ENCODE measurements around the gene USH2A.

USH2A gene

DNA sequence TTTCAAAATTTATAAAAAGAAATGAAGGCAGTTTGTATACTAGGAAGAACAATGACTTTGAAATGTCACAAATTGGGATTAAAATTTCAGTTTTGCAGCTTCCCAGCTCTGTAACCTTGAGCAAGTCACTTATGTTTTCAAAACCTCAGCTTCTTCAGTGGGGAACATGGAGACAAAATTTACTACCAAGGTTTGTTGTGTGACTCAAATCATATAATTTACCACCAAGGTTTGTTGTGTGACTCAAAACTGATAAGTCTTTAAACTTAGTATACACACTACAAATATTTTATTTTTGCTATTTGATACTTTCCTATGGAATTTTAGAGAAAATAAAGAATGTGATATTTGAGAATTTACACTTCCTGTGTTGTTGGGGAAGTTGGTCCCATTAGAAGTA, 636.3 kb downstream of the USH2A start:
- DNase-seq (ENCODE audit: low read depth, low spot score) = no peak

DNA sequence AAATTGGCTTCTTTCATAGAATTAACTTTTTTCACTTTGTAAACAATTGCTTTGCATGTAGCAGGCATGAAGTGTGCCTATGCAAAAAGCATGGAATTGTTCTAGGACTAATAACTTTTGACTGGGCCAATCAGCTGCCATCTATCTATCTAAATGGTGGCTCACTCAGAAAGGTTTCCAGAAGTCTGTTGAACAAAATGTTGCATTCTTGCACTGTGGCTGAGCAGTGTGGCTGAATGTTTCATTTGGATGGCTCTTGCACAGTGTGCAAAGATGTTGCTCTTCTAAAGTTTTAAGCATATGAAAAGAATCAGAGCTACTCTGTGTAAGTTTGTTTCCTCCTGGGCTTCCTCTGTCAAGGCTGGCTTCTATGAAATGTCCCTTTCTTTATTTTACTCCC, 642.6 kb downstream of the USH2A start:
- no peak for DNase-seq (ENCODE audit: low read depth, low spot score)

DNA sequence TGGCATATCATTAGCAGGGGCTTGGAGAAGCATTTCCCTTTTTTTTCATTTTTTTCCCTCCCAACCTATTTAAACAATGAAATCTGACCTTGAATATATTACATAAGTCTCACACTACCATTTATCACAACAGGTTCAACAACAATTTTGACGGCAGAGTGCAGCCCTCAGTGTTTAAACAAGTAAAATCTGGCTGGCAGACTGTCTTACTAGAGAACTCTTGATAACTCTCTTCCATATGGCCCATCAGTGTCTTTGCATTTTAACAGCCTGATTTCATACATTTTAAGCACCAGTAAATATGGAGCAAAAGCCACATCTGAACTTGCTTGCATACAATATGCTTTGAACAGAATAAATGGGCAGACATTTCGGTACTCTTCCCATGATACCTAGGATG, 643.1 kb downstream of the USH2A start:
- no peak for DNase-seq (ENCODE audit: low read depth, low spot score)

DNA sequence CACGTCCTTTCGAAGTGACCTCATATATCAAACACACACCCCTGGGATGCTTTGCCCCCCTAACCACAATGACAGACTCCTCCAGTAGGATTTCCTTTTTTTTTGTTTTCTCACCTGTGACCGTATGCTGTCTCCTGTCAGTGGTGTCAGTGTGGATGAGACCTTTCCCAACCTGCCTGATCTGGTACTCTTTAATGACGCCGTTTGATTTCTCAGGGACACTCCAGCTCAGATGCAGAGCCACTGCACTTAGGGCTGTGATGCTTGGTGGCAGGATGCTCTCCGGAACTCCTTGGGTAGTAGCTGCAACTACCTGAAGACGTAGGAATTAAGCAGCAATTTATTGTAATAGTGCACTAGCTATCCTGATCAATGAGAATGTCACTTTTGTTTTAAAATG, 643.5 kb downstream of the USH2A start:
- no peak for DNase-seq (ENCODE audit: low read depth, low spot score)

DNA sequence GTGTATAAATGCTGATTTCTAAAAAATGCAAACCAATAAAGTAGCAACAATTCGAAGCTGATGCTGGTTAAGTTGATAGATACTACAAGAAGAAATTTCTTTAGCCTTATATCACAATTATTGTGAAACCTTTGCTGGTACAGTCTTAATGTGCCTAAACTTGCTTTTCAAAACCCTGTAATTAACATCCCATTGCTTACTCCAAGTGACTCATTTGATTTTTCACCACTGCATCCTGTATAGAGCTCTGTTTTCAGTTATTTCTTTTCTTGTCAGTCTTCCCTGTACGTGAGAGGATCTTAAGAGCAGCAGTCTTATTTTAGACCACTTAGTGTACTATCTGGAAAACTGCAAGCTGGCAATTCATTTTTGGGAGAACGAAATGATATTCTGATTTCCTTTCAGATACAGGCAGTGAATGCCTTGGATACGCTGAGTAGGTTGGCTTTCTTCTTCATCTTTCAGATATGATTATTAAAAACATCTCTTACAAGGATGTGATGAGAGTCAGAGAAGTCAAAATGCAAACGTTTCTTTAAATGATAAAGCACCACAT, 645.8 kb downstream of the USH2A start:
- no peak for DNase-seq (ENCODE audit: low read depth, low spot score)

DNA sequence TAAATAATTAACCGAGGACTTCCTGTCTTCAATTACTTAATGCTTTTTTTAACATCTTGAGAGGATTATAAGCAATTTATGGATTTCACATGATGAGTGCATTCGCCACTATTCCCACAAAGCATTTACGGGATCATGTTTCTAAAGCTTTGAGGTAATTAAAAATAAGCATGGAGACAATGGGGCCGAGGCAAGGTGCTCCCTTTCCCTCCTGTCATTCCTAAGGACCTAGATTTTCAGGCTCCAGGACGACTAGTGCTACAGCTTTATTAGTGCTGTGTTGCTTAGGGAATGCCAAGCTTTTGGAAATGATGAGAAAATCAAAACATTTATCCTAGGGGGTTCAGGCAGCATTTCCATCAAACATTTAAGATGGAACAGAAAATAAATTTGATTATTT, 646.9 kb downstream of the USH2A start:
- DNase-seq (ENCODE audit: low read depth, low spot score) = no peak

DNA sequence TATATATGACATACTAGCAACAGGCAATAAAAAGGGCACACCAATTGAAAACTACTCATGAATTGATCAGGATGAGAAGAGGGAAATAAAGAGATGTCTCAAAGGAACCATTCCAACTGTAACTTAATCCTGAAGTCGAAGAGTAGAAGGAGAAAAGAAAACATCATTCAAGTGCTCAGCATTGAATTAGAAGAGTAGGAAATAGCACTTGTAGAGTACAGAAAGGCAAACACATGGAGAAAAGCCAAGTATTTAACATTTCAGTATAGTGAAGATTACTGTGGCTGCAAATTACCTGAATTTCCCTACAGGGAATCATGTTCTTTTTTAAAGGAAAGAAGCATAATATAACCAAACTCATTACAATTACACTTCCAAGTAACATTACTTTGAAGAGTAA, 651.1 kb downstream of the USH2A start:
- no peak for DNase-seq (ENCODE audit: low read depth, low spot score)

DNA sequence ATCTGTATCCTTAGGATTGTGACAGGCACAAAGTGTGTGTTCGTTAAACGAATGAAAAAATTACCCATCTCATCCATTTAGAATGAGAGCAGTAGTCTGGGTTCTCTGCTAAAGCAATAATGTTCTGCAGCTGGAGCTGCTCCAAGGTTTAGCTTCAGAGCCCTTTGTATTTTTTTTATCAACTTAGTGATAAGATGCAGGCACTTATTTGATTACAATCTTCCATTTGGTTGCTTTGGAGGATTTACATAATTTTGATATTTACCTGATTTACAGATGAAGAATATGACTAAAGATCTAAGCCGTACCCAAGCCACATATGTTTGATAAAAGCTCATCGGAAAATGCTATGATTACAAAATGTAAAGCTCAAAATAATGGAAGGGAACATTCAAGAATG, 654.9 kb downstream of the USH2A start:
- no peak for DNase-seq (ENCODE audit: low read depth, low spot score)

DNA sequence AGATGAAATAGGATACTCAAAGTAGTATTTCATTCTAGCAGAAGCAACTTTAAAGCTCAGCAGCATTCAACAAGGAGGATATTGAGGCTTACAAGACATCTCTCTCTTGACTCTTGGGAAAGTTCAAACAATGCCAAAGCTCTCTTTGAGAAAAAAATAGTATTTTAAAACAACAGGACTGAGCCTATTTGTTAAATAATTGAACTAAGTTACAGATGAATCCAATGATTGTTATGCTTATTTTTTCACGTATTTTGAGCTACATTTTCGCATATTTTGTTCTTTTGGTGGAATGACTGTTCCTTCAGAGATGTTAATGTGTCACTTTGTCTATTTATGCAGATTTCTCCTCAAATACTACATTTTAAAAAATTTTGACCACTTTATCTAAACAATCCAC, 655.5 kb downstream of the USH2A start:
- no peak for DNase-seq (ENCODE audit: low read depth, low spot score)

DNA sequence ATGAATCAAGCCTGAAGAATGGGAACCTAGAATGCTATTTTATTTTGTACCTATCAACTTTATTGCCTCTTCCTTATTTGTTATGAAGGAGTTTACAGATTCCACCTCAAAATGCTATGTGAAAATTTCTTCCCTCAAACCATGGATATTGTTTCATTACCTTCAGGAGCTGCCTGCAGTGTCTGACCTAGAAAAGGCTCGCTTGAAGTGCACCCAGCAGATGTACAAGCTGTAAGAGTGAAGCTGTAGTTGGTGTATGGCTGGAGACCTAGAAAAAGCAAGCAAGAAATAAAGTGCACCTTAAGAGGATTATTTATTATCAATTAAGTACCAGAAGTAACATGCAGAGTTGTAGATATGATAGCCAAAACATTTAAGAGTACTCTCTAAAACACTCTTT, 656.7 kb downstream of the USH2A start:
- DNase-seq (ENCODE audit: low read depth, low spot score) = no peak

DNA sequence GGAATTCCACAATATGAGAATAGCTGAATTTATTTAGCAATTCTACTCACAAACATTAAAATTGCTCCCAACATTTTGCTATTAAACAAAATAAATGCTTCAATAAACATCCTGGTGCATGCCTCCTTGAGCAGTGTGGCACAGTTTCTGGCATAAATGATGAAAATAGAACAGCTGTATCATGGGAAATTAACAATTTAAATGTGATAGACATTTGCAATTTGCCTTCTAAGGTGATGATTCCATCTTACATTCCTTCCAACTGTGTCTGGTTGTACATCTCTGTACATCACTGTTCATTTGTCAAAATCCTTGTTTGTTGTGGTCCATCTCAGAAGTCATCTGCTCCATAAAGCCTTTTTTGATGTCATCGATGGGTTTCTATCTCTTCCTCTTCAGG, 657.4 kb downstream of the USH2A start:
- no peak for DNase-seq (ENCODE audit: low read depth, low spot score)

DNA sequence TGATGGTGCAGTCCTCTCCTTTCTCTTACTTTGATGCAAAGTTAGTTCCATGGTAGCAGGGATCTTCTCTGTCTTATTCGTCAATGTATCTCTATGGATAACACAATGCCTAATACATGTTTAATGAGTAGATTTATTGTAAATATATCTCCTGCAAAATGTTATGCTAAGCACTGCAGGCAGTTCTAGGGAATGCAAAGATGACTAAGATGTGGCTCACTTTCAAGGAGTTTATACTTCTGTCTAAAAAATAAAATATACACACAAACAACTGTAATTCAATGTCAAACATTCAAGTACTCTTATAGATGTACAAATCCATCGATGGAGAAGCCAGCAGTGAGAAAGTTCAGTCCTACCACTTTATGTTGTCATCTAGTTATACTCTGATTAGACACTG, 661.8 kb downstream of the USH2A start:
- no peak for DNase-seq (ENCODE audit: low read depth, low spot score)

DNA sequence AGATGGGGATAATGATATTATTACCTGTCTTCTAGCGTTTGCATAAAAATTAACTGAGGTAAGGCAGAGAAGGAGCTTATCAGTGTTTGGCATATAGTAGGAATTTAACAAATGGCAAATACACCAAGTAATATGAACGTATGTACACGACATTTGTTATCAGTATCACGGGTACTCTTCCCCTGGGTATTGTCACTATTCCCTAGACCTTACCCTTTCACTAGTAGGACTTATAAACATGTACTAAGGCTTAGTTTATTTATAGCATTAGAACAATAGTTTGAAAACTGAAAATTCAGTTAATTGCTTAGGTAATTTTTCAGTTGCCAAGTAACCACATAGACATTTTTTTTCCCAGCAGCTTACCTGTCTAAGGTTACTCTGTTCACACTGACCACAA, 669.1 kb downstream of the USH2A start:
- no peak for DNase-seq (ENCODE audit: low read depth, low spot score)

DNA sequence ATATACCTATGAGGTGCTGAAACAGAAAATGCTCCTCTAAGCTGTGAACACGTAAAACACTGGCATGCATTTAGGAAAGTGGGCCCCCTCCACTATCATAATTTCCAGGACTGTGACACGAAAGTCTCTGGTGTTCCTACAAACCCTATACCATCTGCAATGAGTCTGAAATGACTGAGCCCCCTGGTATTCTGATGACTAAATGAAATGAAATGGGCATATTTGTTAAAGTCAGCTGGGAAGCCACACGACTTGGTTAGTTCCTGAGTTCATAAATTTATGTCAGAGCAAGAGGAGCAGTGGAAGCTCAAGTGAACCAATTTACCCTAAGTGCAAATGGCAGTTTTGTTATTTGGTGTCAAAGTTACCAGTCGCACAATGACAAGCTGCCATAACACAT, 673.8 kb downstream of the USH2A start:
- no peak for DNase-seq (ENCODE audit: low read depth, low spot score)

DNA sequence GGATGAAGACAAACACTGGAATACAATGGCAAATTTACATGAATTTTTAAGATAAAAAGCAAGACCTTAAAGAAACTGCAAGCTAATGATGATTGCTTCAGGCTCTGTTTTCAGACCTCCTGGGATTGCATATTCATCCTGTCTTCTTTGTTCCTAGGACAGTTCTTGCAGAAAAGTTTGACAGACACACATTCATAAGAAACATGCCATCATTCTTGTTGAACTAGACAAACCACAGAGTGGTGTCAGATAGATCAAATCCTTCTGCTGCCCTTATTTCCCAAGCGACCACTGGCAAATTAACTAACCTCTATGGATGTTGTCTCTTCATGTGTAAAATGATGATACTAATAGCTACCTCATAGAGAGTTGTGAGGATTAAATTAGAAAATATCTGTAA, 674.8 kb downstream of the USH2A start:
- no peak for DNase-seq (ENCODE audit: low read depth, low spot score)

DNA sequence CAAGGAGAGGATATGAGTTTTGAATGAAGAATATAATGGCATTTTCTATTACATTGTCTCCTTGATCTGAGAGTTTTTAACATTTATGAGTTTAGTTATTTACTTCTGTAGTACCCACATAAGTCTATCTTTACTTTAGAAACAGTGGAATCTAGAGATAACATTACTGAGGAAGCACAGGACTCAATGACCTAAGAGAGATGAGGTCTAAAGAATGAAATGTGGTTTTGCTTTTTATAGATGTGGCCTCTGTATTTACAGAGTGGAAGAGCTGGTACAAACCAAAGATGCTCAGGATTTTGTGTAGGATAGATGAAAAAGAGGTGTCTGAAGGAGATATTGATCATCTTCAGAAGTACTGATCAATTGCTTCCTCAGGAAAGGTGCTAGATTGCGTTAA, 678.8 kb downstream of the USH2A start:
- no peak for DNase-seq (ENCODE audit: low read depth, low spot score)

DNA sequence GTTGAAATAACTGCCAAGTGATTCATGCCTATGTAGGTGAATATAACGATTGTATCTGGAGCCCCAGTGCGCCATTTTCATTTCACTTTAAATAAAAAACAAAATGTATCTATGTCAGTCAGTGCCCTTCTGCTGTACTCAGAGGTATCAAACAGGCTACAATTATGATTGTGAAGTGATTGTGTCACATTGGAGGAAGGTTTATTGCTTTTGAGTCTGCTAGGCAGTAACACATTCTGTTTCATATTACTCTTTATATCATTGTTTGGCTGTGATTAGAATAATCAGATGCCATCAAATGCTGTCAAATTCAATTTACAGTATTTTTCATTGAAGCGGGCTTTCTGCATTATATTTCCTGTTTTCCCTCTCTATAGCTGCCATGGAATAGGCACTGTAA, 684.2 kb downstream of the USH2A start:
- no peak for DNase-seq (ENCODE audit: low read depth, low spot score)

DNA sequence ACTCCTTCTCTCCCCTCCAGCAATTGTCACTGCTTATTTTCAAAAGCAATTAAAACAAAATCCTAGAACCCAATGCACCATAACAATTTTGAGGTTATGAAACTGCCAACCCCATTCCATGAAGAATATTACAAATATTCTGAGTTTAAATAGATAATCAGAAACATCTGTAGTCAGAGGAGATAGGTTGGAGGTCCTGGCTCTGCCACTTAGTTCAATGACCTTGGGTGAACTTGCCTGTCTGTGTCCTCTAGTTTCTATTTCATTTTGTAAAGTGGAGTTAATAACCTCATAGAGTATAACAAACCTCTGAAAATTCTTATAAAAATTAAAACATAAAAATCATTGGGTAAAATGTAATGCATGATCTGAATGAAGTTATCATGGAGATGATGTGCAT, 691.5 kb downstream of the USH2A start:
- DNase-seq (ENCODE audit: low read depth, low spot score) = no peak

DNA sequence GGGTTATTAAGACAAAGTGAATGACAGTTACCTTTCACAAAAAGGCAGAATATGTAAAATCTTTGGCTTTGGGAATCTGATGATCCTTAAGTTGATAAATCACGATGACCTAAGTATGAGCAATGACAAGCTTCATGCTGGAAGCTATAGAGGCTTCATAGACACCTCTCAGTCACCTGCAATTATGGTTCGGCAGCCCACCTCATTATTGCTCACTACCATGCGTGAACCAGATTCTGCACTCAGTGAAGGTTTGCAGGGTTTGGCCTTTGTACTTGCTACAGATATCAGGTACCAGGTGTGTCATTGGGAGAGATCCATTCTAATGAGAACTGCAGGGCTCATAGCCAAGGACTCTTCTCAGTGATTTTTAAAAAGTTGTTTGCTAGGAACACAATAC, 692.6 kb downstream of the USH2A start:
- no peak for DNase-seq (ENCODE audit: low read depth, low spot score)

DNA sequence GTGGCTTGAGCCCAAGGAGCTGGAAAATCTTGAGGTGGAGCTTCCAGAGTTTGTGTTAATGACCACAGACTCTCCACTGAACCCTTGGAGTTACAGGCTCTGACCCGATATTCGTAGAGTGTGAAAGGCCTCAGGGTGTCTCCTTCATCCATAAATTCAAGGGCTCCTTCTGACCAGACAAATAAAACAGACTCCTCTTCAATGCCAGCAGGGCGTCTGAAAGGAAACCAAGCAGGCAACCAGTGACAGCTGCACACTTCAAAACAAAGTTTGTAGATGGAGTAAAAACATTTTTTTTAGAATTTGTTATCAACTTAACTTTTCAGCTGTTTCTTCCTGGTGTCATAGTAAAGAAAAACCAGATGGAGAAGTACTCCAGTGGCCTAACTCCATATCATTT, 695.1 kb downstream of the USH2A start:
- no peak for DNase-seq (ENCODE audit: low read depth, low spot score)

DNA sequence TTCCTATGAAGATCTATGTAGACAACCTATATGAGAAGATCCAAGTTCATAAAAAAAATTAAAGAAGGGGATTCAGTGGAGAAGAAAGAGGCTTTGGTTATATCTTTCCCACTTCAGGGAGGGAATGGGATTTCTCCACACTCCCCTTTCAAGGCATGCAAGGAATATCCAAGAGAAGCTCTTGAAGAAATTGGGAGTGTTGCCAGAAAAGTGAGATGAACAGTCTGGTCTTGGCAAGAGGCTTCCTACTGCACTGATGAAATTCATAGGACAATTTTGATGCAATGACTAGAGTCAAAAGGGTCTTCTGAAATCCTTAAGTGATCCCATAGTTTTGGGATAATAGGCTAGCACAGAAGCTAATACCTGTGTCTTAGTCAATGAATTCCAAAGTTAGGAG, 703.1 kb downstream of the USH2A start:
- DNase-seq (ENCODE audit: low read depth, low spot score) = no peak

DNA sequence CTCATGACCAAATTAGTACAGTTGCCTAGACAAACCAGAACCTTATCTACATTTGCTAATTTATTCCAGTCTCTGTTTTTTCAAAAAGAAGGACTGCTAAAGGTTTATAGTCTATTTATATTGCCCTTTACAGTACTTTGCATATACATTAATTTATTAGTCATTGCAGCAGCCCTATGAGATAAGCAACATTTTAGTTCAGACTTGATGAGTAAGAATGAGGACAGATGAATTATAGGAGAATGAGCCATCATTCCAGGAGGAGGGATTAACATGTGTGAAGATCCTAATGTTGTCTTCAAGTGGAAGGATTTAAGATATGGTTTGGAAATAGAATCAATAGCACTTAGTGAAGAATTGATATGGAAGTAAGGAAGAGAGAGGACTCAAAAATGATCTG, 703.7 kb downstream of the USH2A start:
- no peak for DNase-seq (ENCODE audit: low read depth, low spot score)

DNA sequence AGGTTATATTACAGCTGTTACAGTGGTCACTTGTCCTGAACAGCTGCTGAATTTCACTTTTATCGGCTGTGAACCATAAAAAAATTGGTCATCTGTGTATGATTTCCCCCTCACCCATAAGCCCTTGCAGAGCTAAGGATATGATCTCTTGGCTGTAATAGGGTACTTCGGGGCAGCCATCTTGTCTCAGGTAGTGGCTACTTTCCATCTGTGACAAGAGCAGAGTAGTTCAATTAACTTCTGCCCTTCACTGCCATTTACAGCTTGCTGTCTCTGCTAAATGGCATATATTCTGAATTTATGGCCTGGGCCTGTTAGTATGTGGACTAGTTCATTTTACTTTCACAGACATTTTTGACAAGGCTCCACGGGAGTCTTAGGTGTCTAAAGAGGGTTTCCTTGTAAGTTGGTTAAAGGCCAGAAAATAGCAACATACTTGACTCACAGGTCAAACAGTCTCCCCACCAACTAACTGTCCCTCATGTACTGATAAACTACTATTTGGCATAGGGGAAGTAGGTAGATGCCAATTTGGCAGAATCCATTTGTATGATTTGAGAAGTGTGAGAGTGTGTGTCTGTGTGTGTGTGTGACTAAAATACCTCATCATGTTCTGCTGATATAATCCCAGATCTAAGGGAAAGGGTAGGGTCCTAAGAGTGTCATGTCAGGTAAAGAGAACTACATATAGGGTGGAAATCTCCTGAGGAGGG, 704.5 kb downstream of the USH2A start:
- DNase-seq (ENCODE audit: low read depth, low spot score) = no peak

Data from activated CD4-positive, CD25-positive, alpha-beta regulatory T cell treated with anti-CD3 and anti-CD28 coated beads, Interleukin-2, amount 50 U/mL, for 16 hours (primary cell).